Endothelial cell of umbilical vein (primary cell): ENCODE measurements around the gene ENO2.

ENCODE experiments used
- CTCF ChIP-seq, 2 donors: IDR thresholded peaks; 1 replicate in 1 of 2; 2 replicates in 1 of 2; pipeline ENCODE4 v1.5.1; 2011; ENCODE audit warnings: low read length in 2 of 2, mild to moderate bottlenecking in 2 of 2, moderate library complexity in 2 of 2, control low read depth in 1 of 2, inconsistent platforms in 1 of 2, low read depth in 1 of 2; ENCODE audit not compliant: insufficient read depth in 1 of 2; ENCODE audit errors: extremely low read depth in 1 of 2
- EZH2 ChIP-seq: IDR thresholded peaks from 2 replicates; pipeline ENCODE4 v1.6.1; 2012; ENCODE audit warnings: borderline replicate concordance, low read depth, mild to moderate bottlenecking, moderate library complexity, low read length, inconsistent platforms; ENCODE audit not compliant: severe bottlenecking
- MAX ChIP-seq: IDR thresholded peaks from 2 replicates; pipeline ENCODE4 v1.6.1; 2011; ENCODE audit not compliant: insufficient read depth, insufficient read length
- POLR2A ChIP-seq: IDR thresholded peaks from 2 replicates; pipeline ENCODE4 v1.6.1; 2012; ENCODE audit warnings: low read depth, mild to moderate bottlenecking, control low read depth, low read length
- POLR2AphosphoS5 ChIP-seq: IDR thresholded peaks from 2 replicates; pipeline ENCODE4 v1.6.1; 2012; ENCODE audit warnings: low read depth, mild to moderate bottlenecking, control low read depth, low read length, moderate library complexity; ENCODE audit not compliant: insufficient read depth

- TF ChIP-seq CTCF (IDR thresholded peaks at IDR 0.05; ENCODE audit: extremely low read depth in 1 of 2, insufficient read depth in 1 of 2, low read depth in 1 of 2, low read length in 2 of 2) (no peak), POLR2A (no peak), MAX (no peak), EZH2 (no peak), POLR2AphosphoS5 (no peak)
Observed at GRCh38 chr12:6928703-6929407, 14.5 kb downstream of the ENO2 start.
